IMR-90 (cell line): ENCODE data around the gene FTL. TPM values are rescaled to one million over a fixed set of nuclear protein-coding genes. Genes with fewer than 3 reads are reported as not detected.

Source experiments
- ATAC-seq: fragments of 200-7000 bp; cut with Tn5 transposase; 2 replicates; pipeline ENCODE4 v1.9.1; 2020; ENCODE audit warnings: low read depth, mild to moderate bottlenecking, moderate library complexity
- BruUV-seq: library from RNA; stranded (reverse); fragments of 400-500 nt; replicated peaks from 2 replicates; lab custom pipeline; 2021; lab: Mats Ljungman, UMichigan
- CTCF ChIA-PET: fragments of 300-600 bp; formaldehyde crosslinking; extraction: SDS; loops from one replicate; lab custom pipeline; 2021; ENCODE audit warnings: antibody characterized with exemption; lab: Yijun Ruan, JAX
- POLR2A ChIA-PET: fragments of 300-600 bp; sonication (Branson Sonifier 250); formaldehyde crosslinking; loops from one replicate; lab custom pipeline; 2022; ENCODE audit warnings: antibody characterized with exemption; ENCODE audit not compliant: unreplicated experiment; lab: Charles Lee
- DNase-seq: peaks from one replicate; pipeline ENCODE4 v3.0.0; 2013
- H2AFZ ChIP-seq: replicated peaks from 2 replicates; pipeline ENCODE3; 2013; ENCODE audit warnings: low read length, mild to moderate bottlenecking; ENCODE audit not compliant: poor library complexity
- H2AK5ac ChIP-seq: 2 replicates; pipeline ENCODE4 v1.6.1; 2013; ENCODE audit warnings: low read depth, low read length, inconsistent platforms
- H2AK9ac ChIP-seq: replicated peaks from 2 replicates; pipeline ENCODE3; 2013; ENCODE audit warnings: mild to moderate bottlenecking, low read depth, low read length, moderate library complexity; ENCODE audit not compliant: poor library complexity
- H2BK120ac ChIP-seq: 2 replicates; pipeline ENCODE4 v1.6.1; 2013; ENCODE audit warnings: low read depth, low read length, inconsistent platforms
- H2BK15ac ChIP-seq: 3 replicates; pipeline ENCODE4 v1.6.1; 2013; ENCODE audit warnings: low read depth, low read length, inconsistent platforms
- H2BK20ac ChIP-seq: 2 replicates; pipeline ENCODE4 v1.6.1; 2013; ENCODE audit warnings: low read depth, mild to moderate bottlenecking, inconsistent platforms, low read length, moderate library complexity
- H2BK5ac ChIP-seq: 2 replicates; pipeline ENCODE4 v1.6.1; 2013; ENCODE audit warnings: mild to moderate bottlenecking, low read depth, low read length, inconsistent platforms; ENCODE audit not compliant: poor library complexity, severe bottlenecking
- H3K14ac ChIP-seq: replicated peaks from 2 replicates; pipeline ENCODE4 v1.6.1; 2013; ENCODE audit warnings: low read depth, low read length, inconsistent platforms
- H3K18ac ChIP-seq: 2 replicates; pipeline ENCODE4 v1.6.1; 2013; ENCODE audit warnings: low read depth, low read length, control low read depth
- H3K23ac ChIP-seq: 2 replicates; pipeline ENCODE4 v1.6.1; 2013; ENCODE audit warnings: low read depth, low read length, inconsistent platforms
- H3K27ac ChIP-seq: 2 replicates; pipeline ENCODE4 v1.5.1; 2013; ENCODE audit warnings: mild to moderate bottlenecking, control low read depth, low read length; ENCODE audit not compliant: insufficient read depth
- H3K27me3 ChIP-seq: 2 replicates; pipeline ENCODE4 v1.6.1; 2013; ENCODE audit warnings: low read length; ENCODE audit not compliant: control insufficient read depth, insufficient read depth
- H3K36me3 ChIP-seq: 2 replicates; pipeline ENCODE4 v1.6.1; 2013; ENCODE audit warnings: low read length, mixed read lengths; ENCODE audit not compliant: control insufficient read depth, insufficient read depth
- H3K4ac ChIP-seq: 2 replicates; pipeline ENCODE4 v1.6.1; 2013; ENCODE audit warnings: low read depth, low read length, inconsistent platforms
- H3K4me1 ChIP-seq: 2 replicates; pipeline ENCODE4 v1.6.1; 2013; ENCODE audit warnings: low read length, mixed read lengths; ENCODE audit not compliant: control insufficient read depth, insufficient read depth
- H3K4me2 ChIP-seq: 2 replicates; pipeline ENCODE4 v1.6.1; 2013; ENCODE audit warnings: low read depth, mild to moderate bottlenecking, control low read depth, low read length, moderate library complexity
- H3K4me3 ChIP-seq: 2 replicates; pipeline ENCODE4 v1.5.1; 2013; ENCODE audit warnings: low read depth, mild to moderate bottlenecking, control low read depth, low read length, moderate library complexity; ENCODE audit not compliant: insufficient read depth
- H3K56ac ChIP-seq: 2 replicates; pipeline ENCODE4 v1.6.1; 2013; ENCODE audit warnings: low read length, inconsistent platforms; ENCODE audit not compliant: insufficient read depth; ENCODE audit errors: extremely low read depth
- H3K79me1 ChIP-seq, 2 experiments: 2 replicates each; pipeline ENCODE4 v1.6.1; 2013; ENCODE audit warnings: low read length in 2 of 2, inconsistent platforms in 1 of 2, low read depth in 1 of 2
- H3K9ac ChIP-seq: 2 replicates; pipeline ENCODE4 v1.6.1; 2013; ENCODE audit warnings: low read depth, low read length, control low read depth
- H3K9me1 ChIP-seq: 2 replicates; pipeline ENCODE4 v1.6.1; 2013; ENCODE audit warnings: low read length, inconsistent platforms; ENCODE audit not compliant: insufficient read depth
- H3K9me3 ChIP-seq: 2 replicates; pipeline ENCODE4 v1.6.1; 2013; ENCODE audit warnings: low read length; ENCODE audit not compliant: control insufficient read depth, insufficient read depth
- H4K20me1 ChIP-seq: 2 replicates; pipeline ENCODE4 v1.6.1; 2013; ENCODE audit warnings: low read length, inconsistent platforms; ENCODE audit not compliant: insufficient read depth
- H4K5ac ChIP-seq: 2 replicates; pipeline ENCODE4 v1.6.1; 2013; ENCODE audit warnings: mild to moderate bottlenecking, low read depth, low read length, control low read depth
- H4K8ac ChIP-seq, 2 experiments: 2 replicates each; pipeline ENCODE4 v1.6.1; 2013; ENCODE audit warnings: low read depth in 2 of 2, low read length in 2 of 2, control low read depth in 1 of 2, inconsistent platforms in 1 of 2
- H4K91ac ChIP-seq: 2 replicates; pipeline ENCODE4 v1.6.1; 2013; ENCODE audit warnings: low read depth, low read length, inconsistent platforms; ENCODE audit not compliant: insufficient read depth
- BHLHE40 ChIP-seq: fragments of 150-350 bp; IDR thresholded peaks from 2 replicates; pipeline ENCODE4 v1.6.1; 2016; ENCODE audit warnings: mild to moderate bottlenecking, low read depth, low read length
- CEBPB ChIP-seq: IDR thresholded peaks from 2 replicates; pipeline ENCODE4 v1.6.1; 2012; ENCODE audit warnings: low read depth, low read length, improper control_type of control experiment
- CHD1 ChIP-seq: IDR thresholded peaks from 2 replicates; pipeline ENCODE4 v1.6.1; 2012; ENCODE audit warnings: low read depth, low read length, improper control_type of control experiment
- CTCF ChIP-seq: conservative IDR thresholded peaks from 2 replicates; pipeline ENCODE4 v1.5.1; 2012; ENCODE audit warnings: mild to moderate bottlenecking, low read depth, low read length, improper control_type of control experiment
- ELK1 ChIP-seq: fragments of 150-350 bp; IDR thresholded peaks from 2 replicates; pipeline ENCODE4 v1.6.1; 2016; ENCODE audit warnings: low read depth, mild to moderate bottlenecking, low read length, moderate library complexity, borderline replicate concordance
- FOS ChIP-seq: fragments of 150-350 bp; IDR thresholded peaks from 2 replicates; pipeline ENCODE4 v1.6.1; 2016; ENCODE audit warnings: low read depth, low read length
- MAFK ChIP-seq: IDR thresholded peaks from 2 replicates; pipeline ENCODE4 v1.6.1; 2012; ENCODE audit warnings: low read depth, low read length, improper control_type of control experiment
- MXI1 ChIP-seq: IDR thresholded peaks from 2 replicates; pipeline ENCODE4 v1.6.1; 2012; ENCODE audit warnings: low read depth, mild to moderate bottlenecking, low read length, moderate library complexity, borderline replicate concordance
- NFE2L2 ChIP-seq: fragments of 150-350 bp; IDR thresholded peaks from 2 replicates; pipeline ENCODE4 v1.6.1; 2016; ENCODE audit warnings: low read depth, mild to moderate bottlenecking, low read length
- RAD21 ChIP-seq: IDR thresholded peaks from 2 replicates; pipeline ENCODE4 v1.6.1; 2012; ENCODE audit warnings: low read length, improper control_type of control experiment
- RCOR1 ChIP-seq: IDR thresholded peaks from 2 replicates; pipeline ENCODE4 v1.6.1; 2012; ENCODE audit warnings: mild to moderate bottlenecking, low read length, improper control_type of control experiment; ENCODE audit not compliant: insufficient replicate concordance
- RFX5 ChIP-seq: IDR thresholded peaks from 2 replicates; pipeline ENCODE4 v1.8.0; 2012; ENCODE audit warnings: low read depth, mild to moderate bottlenecking, low read length, moderate library complexity
- SMC3 ChIP-seq: fragments of 150-350 bp; IDR thresholded peaks from 2 replicates; pipeline ENCODE4 v1.6.1; 2016; ENCODE audit warnings: low read depth, mild to moderate bottlenecking, antibody characterized with exemption, low read length, moderate library complexity
- WGBS, 2 experiments: methylation state at CpG; one replicate each; pipeline versions ENCODE4 v1.1.5 to v1.1.7; 2013; ENCODE audit warnings: missing lambda C conversion rate in 2 of 2; ENCODE audit not compliant: insufficient read length in 1 of 2; ENCODE audit errors: extremely low coverage in 2 of 2; 5-methylcytosine and 5-hydroxymethylcytosine counted together
- dilution Hi-C: fragments of 300-500 bp; cut with HindIII; formaldehyde crosslinking; loops from one replicate; pipeline ENCODE4 v1.14.3; 2018; ENCODE audit warnings: low sequenced_read_pairs; ENCODE audit not compliant: unreplicated experiment
- in situ Hi-C: fragments of 300-500 bp; cut with MboI; formaldehyde crosslinking; loops from 3 replicates; pipeline ENCODE4 v1.14.3; 2019; ENCODE audit warnings: low sequenced_read_pairs, inconsistent platforms, mixed read lengths
- intact Hi-C: fragments of 100-400 bp; cut with micrococcal nuclease; formaldehyde crosslinking; loops from 2 replicates; pipeline ENCODE4 v1.10.0; 2022
- polyA plus RNA-seq, 3 experiments: library from polyadenylated mRNA; depleted of rRNA; stranded (reverse); fragments of >200 nt; gene quantifications; 2 replicates each; pipeline ENCODE4 v1.2.3, GENCODE V29; 2012; ENCODE audit warnings: low replicate concordance in 1 of 3
- total RNA-seq: library from RNA; depleted of rRNA; stranded (reverse); fragments of >200 nt; gene quantifications from 2 replicates; pipeline ENCODE4 v1.2.3, GENCODE V29; 2012

FTL gene
- total and polyA plus RNA-seq, 2 of the 4 experiments (the other 2 are of a cell fraction): 1,057 to 2,944 TPM

- ChIA-PET CTCF (no interaction called here), POLR2A (no interaction called here)
- intact Hi-C loops: no loop called here
- H3K18ac ChIP-seq: no peak overlapping the region
- H3K4me1 ChIP-seq: peaks cover 5% of the 10 kb centered on the region; the same call in 1 of the 2 replicates
- peaks cover 0 to 3% of the 10 kb centered on the region in 2 experiments; a peak in 1 of 4 replicates for H3K79me1 ChIP-seq
- no peak overlapping the region for H4K91ac ChIP-seq
- WGBS, 2 experiments: 96% methylated on average over 7 of the region's 18 CpGs; no CpG with 5 or more reads in 1 of the 2 experiments
- no TSS peak for BruUV-seq
- H2BK20ac ChIP-seq: no peak overlapping the region
- no peak overlapping the region for H4K5ac ChIP-seq
- ATAC-seq: no peak
- no peaks in the 10 kb centered on the region; the same call in 1 of the 2 replicates for H4K20me1 ChIP-seq
- H4K8ac ChIP-seq: no peak overlapping the region
- no peak overlapping the region for H3K9ac ChIP-seq
- no peak overlapping the region for H2AK9ac ChIP-seq
- no peak overlapping the region for H2AFZ ChIP-seq
- no peak overlapping the region for H2BK15ac ChIP-seq
- H3K36me3 ChIP-seq: peaks cover 49% of the 10 kb centered on the region
- H3K4me2 ChIP-seq: no peak overlapping the region
- no peak overlapping the region for H2BK5ac ChIP-seq
- in situ Hi-C loops: no loop called here
- no peak overlapping the region for H2AK5ac ChIP-seq
- H3K27ac ChIP-seq: no peak overlapping the region
- H2BK120ac ChIP-seq: no peak overlapping the region
- no peak overlapping the region for H3K14ac ChIP-seq
- TF ChIP-seq RCOR1 (no peak), SMC3 (no peak), RFX5 (no peak), NFE2L2 (no peak), MAFK (no peak), RAD21 (no peak), CTCF (no peak), CEBPB (no peak), BHLHE40 (no peak), ELK1 (no peak), MXI1 (no peak), FOS (no peak), CHD1 (no peak)
- H3K9me3 ChIP-seq: no peaks in the 10 kb centered on the region
- H3K27me3 ChIP-seq: no peaks in the 10 kb centered on the region
- dilution Hi-C loops: no loop called here
- H3K56ac ChIP-seq: no peak overlapping the region
- no peak overlapping the region for H3K4ac ChIP-seq
- H3K4me3 ChIP-seq: no peak overlapping the region
- H3K9me1 ChIP-seq: 0 out of 2 replicates have a peak, but pooled peaks cover 3% of the 10 kb centered on the region
- H3K23ac ChIP-seq: no peak overlapping the region
- DNase-seq: no peak
These were observed 49.8 kb downstream of the FTL start for GRCh38 chr19:49014870-49015255.
